Stimulated activated CD4-positive, alpha-beta T cell treated with anti-CD3 and anti-CD28 coated beads, Interleukin-12 subunit alpha, Interleukin-12 subunit beta, amount 100 ng/mL, for 48 hours (primary cell): ENCODE data around the gene KIRREL2.
"Not testable (repeated sequence)": the region's sequence is repeated elsewhere in the genome, so short reads cannot be mapped to it uniquely, and the experiment has no call there.

Source experiments
- DNase-seq, 3 donors: peaks; one replicate each; pipeline ENCODE4 v3.0.0-alpha.2; 2020; ENCODE audit warnings: low read depth in 2 of 3, low spot score in 1 of 3

KIRREL2 gene

GRCh38 chr19:35856546-35857149 is at the start of gene KIRREL2:
TSS of gene KIRREL2 (plus strand) at chr19:35856911. CDS start at chr19:35857120, 209 bp downstream.
- DNase-seq = no peak

- DNase-seq = no peak
Observed at GRCh38 chr19:35807633-35808032, 49.1 kb upstream of the KIRREL2 start.

- DNase-seq = no peak
Observed at GRCh38 chr19:35811317-35812219, 45.1 kb upstream of the KIRREL2 start.

GRCh38 chr19:35812220-35813042 is 44.3 kb upstream of the KIRREL2 start, which contains the start of gene PRODH2:
TSS of gene PRODH2 (minus strand) at chr19:35812845. CDS start at chr19:35812805, 40 bp downstream.
- no peak for DNase-seq

- DNase-seq = no peak
Observed at GRCh38 chr19:35813043-35813890, 43.4 kb upstream of the KIRREL2 start.

GRCh38 chr19:35816262-35816661 is 40.4 kb upstream of the KIRREL2 start:
- no peak for DNase-seq

GRCh38 chr19:35816846-35817245 is 39.9 kb upstream of the KIRREL2 start:
- DNase-seq = no peak

- no peak for DNase-seq
Observed at GRCh38 chr19:35818445-35818844, 38.3 kb upstream of the KIRREL2 start.

- DNase-seq = no peak
Observed at GRCh38 chr19:35822579-35822978, 34.1 kb upstream of the KIRREL2 start.

- no peak for DNase-seq
Observed at GRCh38 chr19:35824150-35824549, 32.6 kb upstream of the KIRREL2 start.

- DNase-seq = peak in 2 of 3 donors; percentile 38 to 42
Observed at GRCh38 chr19:35828692-35829301, 27.9 kb upstream of the KIRREL2 start.

GRCh38 chr19:35830986-35831385 is 25.7 kb upstream of the KIRREL2 start:
- no peak for DNase-seq

GRCh38 chr19:35832054-35832453 is 24.7 kb upstream of the KIRREL2 start:
- DNase-seq = no peak

- no peak for DNase-seq
Observed at GRCh38 chr19:35833972-35834371, 22.7 kb upstream of the KIRREL2 start.

GRCh38 chr19:35836096-35836495 is 20.6 kb upstream of the KIRREL2 start:
- DNase-seq = not testable (repeated sequence)

GRCh38 chr19:35841961-35842595 is 14.6 kb upstream of the KIRREL2 start:
- no peak for DNase-seq

- no peak for DNase-seq
Observed at GRCh38 chr19:35842666-35843272, 13.9 kb upstream of the KIRREL2 start.

- DNase-seq = no peak
Observed at GRCh38 chr19:35843676-35844481, 12.8 kb upstream of the KIRREL2 start.
